ENCODE measurements around the gene AFDN.

GRCh38 chr6:167997642-167998041 lies 170.9 kb downstream of the AFDN start, which contains the start of gene KIF25:
- TF ChIP-seq CTCF (IDR thresholded peaks at IDR 0.05) (no peak), POLR2A (IDR thresholded peaks at IDR 0.05) (no peak)

All from suprapubic skin (tissue), 3 donors.